CD4-positive, alpha-beta T cell (primary cell): ENCODE data around the gene IPMK. TPM values are rescaled to one million over a fixed set of nuclear protein-coding genes. Genes with fewer than 3 reads are reported as not detected.

ENCODE experiments used
- ATAC-seq: fragments of 200-7000 bp; cut with Tn5 transposase; one replicate; pipeline ENCODE4 v1.10.0; 2022; ENCODE audit warnings: mild to moderate bottlenecking; ENCODE audit not compliant: poor library complexity
- CTCF ChIA-PET: fragments of 350-600 bp; sonication (Branson Sonifier 250); formaldehyde crosslinking; loops from one replicate; lab custom pipeline; 2021; ENCODE audit warnings: antibody characterized with exemption, inconsistent platforms; lab: Charles Lee
- POLR2A ChIA-PET: fragments of 350-600 bp; sonication (Branson Sonifier 250); formaldehyde crosslinking; loops from one replicate; lab custom pipeline; 2021; ENCODE audit warnings: antibody characterized with exemption, inconsistent platforms; lab: Charles Lee
- DNase-seq, 14 experiments: peaks; one replicate each; pipeline ENCODE4 v3.0.0-alpha.2; 2013 to 2020; ENCODE audit warnings: mixed read lengths in 2 of 14
- H3K27ac ChIP-seq, 2 donors: one replicate each; pipeline versions ENCODE4 v1.5.1 to v1.7.0; 2013; ENCODE audit warnings: low read length in 2 of 2, low read depth in 1 of 2, mild to moderate bottlenecking in 1 of 2
- H3K27me3 ChIP-seq, 2 experiments: 1 replicate in 1 of 2; 2 replicates in 1 of 2; pipeline versions ENCODE4 v1.6.1 to v1.7.0; 2013; ENCODE audit warnings: low read length in 2 of 2, control low read depth in 1 of 2, mild to moderate bottlenecking in 1 of 2, moderate library complexity in 1 of 2; ENCODE audit not compliant: insufficient read depth in 2 of 2, control insufficient read depth in 1 of 2
- H3K36me3 ChIP-seq: one replicate; pipeline ENCODE4 v1.6.1; 2013; ENCODE audit warnings: low read length, control low read depth; ENCODE audit not compliant: insufficient read depth
- H3K4me1 ChIP-seq: one replicate; pipeline ENCODE4 v1.6.1; 2013; ENCODE audit warnings: low read length, control low read depth; ENCODE audit not compliant: insufficient read depth
- H3K4me3 ChIP-seq: one replicate; pipeline ENCODE4 v1.5.1; 2013; ENCODE audit warnings: mild to moderate bottlenecking, low read length, moderate library complexity
- H3K9me3 ChIP-seq, 2 experiments: 1 replicate in 1 of 2; 2 replicates in 1 of 2; pipeline versions ENCODE4 v1.6.1 to v1.7.0; 2013; ENCODE audit warnings: low read length in 2 of 2, mild to moderate bottlenecking in 2 of 2, control low read depth in 1 of 2, moderate library complexity in 1 of 2; ENCODE audit not compliant: control insufficient read depth in 1 of 2, insufficient read depth in 1 of 2
- H3K27ac Mint-ChIP-seq: one replicate; pipeline ENCODE4 v1.8.0; 2020; ENCODE audit warnings: mixed read lengths
- H3K27me3 Mint-ChIP-seq: one replicate; pipeline ENCODE4 v1.8.0; 2021; ENCODE audit warnings: mixed read lengths
- H3K36me3 Mint-ChIP-seq: one replicate; pipeline ENCODE4 v1.8.0; 2021; ENCODE audit warnings: low read depth, mixed read lengths
- H3K4me1 Mint-ChIP-seq: one replicate; pipeline ENCODE4 v1.8.0; 2021; ENCODE audit warnings: low read depth, mixed read lengths
- H3K4me3 Mint-ChIP-seq: one replicate; pipeline ENCODE4 v1.8.0; 2020; ENCODE audit warnings: mild to moderate bottlenecking, mixed read lengths
- H3K9me3 Mint-ChIP-seq: one replicate; pipeline ENCODE4 v1.8.0; 2020; ENCODE audit warnings: mixed read lengths
- intact Hi-C, 2 experiments: fragments of 100-400 bp; cut with DNase I in 1 of 2; cut with micrococcal nuclease in 1 of 2; formaldehyde crosslinking; loops; one replicate each; pipeline versions ENCODE4 v1.15.1 to v1.9.0; 2023 to 2025; cut with DNase I, micrococcal nuclease
- total RNA-seq, 174 experiments: library from RNA in 2 of 174; stranded (reverse) in 2 of 174; gene quantifications; one replicate each; pipeline ENCODE4 v1.2.3 and lab custom pipeline; 2021 to 2026
- TF ChIP-seq, protein P1 (sequence below): fragments of 200-600 bp; IDR thresholded peaks from one replicate; pipeline ENCODE4 v1.8.0; 2022; ENCODE audit warnings: antibody characterized with exemption, mild to moderate bottlenecking

The IPMK gene
- total RNA-seq, 2 experiments from 2014 or later, result 1.4 to 1.5 TPM

DNA sequence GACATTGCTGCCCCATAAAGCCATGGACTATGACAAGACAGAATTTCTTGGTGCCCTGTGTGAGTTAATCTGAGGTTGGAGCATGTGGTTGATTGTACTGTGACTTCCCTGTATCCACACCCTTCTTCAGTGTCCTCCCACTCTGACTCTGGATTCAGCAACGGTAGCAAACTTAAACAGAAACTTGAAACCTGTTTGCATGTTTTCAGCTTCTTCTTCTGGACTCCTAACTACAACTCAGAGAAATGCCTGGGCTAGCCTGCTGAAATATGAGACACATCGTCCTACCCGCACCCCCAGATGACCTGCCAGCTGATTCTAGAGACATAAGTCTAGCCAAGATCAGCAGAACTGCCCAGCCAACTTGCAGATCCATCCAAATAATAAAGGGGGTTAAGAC, 78.4 kb downstream of the IPMK start:
- DNase-seq (no peak), ATAC-seq (no peak)
- Mint-ChIP-seq H3K4me1 (no peaks in the 10 kb centered on the region), H3K36me3 (no peaks in the 10 kb centered on the region), H3K27ac (no peak overlapping the region), H3K9me3 (no peaks in the 10 kb centered on the region), H3K4me3 (no peak overlapping the region), H3K27me3 (peaks cover 7% of the 10 kb centered on the region)
- intact Hi-C loops, result no loop called here
- ChIA-PET POLR2A (no interaction called here), CTCF (no interaction called here)
- TF ChIP-seq, protein P1, sequence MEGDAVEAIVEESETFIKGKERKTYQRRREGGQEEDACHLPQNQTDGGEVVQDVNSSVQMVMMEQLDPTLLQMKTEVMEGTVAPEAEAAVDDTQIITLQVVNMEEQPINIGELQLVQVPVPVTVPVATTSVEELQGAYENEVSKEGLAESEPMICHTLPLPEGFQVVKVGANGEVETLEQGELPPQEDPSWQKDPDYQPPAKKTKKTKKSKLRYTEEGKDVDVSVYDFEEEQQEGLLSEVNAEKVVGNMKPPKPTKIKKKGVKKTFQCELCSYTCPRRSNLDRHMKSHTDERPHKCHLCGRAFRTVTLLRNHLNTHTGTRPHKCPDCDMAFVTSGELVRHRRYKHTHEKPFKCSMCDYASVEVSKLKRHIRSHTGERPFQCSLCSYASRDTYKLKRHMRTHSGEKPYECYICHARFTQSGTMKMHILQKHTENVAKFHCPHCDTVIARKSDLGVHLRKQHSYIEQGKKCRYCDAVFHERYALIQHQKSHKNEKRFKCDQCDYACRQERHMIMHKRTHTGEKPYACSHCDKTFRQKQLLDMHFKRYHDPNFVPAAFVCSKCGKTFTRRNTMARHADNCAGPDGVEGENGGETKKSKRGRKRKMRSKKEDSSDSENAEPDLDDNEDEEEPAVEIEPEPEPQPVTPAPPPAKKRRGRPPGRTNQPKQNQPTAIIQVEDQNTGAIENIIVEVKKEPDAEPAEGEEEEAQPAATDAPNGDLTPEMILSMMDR, result no peak
- peaks cover 0 to 4% of the 10 kb centered on the region in 2 experiments for H3K27me3 ChIP-seq
- no peak overlapping the region for H3K27ac ChIP-seq
- no peak overlapping the region for H3K4me3 ChIP-seq
- H3K36me3 ChIP-seq, result no peaks in the 10 kb centered on the region
- H3K4me1 ChIP-seq, result no peaks in the 10 kb centered on the region
- no peaks in the 10 kb centered on the region for H3K9me3 ChIP-seq

DNA sequence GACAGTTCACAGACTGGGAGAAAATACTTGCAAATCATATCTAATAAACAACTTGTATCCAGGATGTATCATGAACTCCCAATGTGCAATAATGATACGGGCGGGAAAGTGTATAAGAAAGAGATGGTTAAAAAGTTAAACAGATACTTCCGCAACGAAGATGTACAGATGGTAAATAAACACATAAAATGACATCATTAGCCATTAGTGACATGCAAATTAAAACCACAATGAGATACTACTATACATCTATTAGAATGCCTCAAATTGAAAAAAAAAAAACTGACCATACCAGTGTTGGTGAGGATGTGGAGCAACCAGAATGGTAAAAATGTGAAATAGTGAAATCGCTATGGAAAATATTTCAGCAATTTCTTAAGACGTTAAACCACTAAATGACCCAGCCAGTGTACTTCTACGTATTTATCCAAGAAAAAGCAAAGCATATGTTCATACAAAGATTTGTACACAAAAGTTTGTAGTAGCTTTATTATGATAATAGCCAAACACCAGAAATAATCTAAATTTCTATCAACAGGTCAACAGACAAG, 83.5 kb downstream of the IPMK start:
- POLR2A ChIA-PET, result no interaction called here
- Histone ChIP-seq H3K4me3 (no peak overlapping the region), H3K27ac (no peak overlapping the region), H3K27me3 (peaks cover 0 to 4% of the 10 kb centered on the region in 2 experiments), H3K36me3 (no peaks in the 10 kb centered on the region), H3K4me1 (no peaks in the 10 kb centered on the region), H3K9me3 (no peaks in the 10 kb centered on the region)
- DNase-seq (no peak), ATAC-seq (no peak)
- Mint-ChIP-seq H3K9me3 (no peaks in the 10 kb centered on the region), H3K4me1 (no peaks in the 10 kb centered on the region), H3K4me3 (no peak overlapping the region), H3K27ac (no peak overlapping the region), H3K36me3 (no peaks in the 10 kb centered on the region), H3K27me3 (peaks cover 15% of the 10 kb centered on the region)
- intact Hi-C loops, result no loop called here
- CTCF ChIA-PET, result no interaction called here
- TF ChIP-seq, protein P1, result no peak

DNA sequence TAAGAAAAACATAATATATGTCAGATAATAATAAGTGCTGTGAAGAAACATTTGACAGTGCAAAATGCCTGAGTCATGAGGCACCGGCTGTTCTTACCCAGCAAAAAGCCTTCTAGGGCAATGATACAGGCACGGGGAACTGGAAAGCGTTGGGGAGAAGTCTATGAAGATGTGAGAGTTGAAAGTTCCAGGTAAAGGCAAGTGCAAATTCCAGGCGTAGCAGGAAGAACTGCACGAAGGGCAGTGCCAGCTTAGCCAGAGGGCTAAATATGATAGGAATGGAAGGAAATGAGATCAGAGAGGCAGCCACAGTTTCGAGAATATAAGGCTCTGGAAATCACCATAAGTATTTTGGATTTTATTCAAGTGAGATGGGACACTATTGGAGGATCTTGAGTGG, 87.0 kb downstream of the IPMK start:
- Mint-ChIP-seq H3K4me3 (no peak overlapping the region), H3K36me3 (no peaks in the 10 kb centered on the region), H3K27ac (no peak overlapping the region), H3K4me1 (no peaks in the 10 kb centered on the region), H3K9me3 (no peaks in the 10 kb centered on the region), H3K27me3 (peaks cover 14% of the 10 kb centered on the region)
- POLR2A ChIA-PET, result no interaction called here
- TF ChIP-seq, protein P1, result no peak
- no peak overlapping the region for H3K4me3 ChIP-seq
- DNase-seq (no peak), ATAC-seq (no peak)
- H3K9me3 ChIP-seq, result no peaks in the 10 kb centered on the region
- H3K36me3 ChIP-seq, result no peaks in the 10 kb centered on the region
- H3K27ac ChIP-seq, result no peak overlapping the region
- CTCF ChIA-PET, result interaction anchor here (1.5 kb wide), 1 partner anchor 110 kb away, joined by 6 read pairs; no protein-coding TSS in a partner anchor
- no peaks in the 10 kb centered on the region for H3K27me3 ChIP-seq
- intact Hi-C loops, result no loop called here
- H3K4me1 ChIP-seq, result no peaks in the 10 kb centered on the region
